Posterior cingulate gyrus (tissue), 11 donors: ENCODE measurements around the gene BLOC1S3.

Experiments used
- DNase-seq, 10 donors: peaks; one replicate each; pipeline versions ENCODE4 v3.0.0 to v3.0.0-alpha.2; 2020 to 2021; ENCODE audit warnings: mixed read lengths in 3 of 10
- intact Hi-C: fragments of 100-400 bp; cut with DNase I; formaldehyde crosslinking; loops from one replicate; pipeline ENCODE4 v1.15.1; 2023

The BLOC1S3 gene

GRCh38 chr19:45159971-45160324 is 18.6 kb upstream of the BLOC1S3 start:
- no peak for DNase-seq
- intact Hi-C loops = no loop called here

GRCh38 chr19:45160870-45161737 is 17.5 kb upstream of the BLOC1S3 start, which contains the start of gene NKPD1:
Gene NKPD1, minus strand, starts transcription at chr19:45160982. Its CDS starts 832 bp downstream, at chr19:45160150.
- DNase-seq = no peak
- intact Hi-C loops = no loop called here

DNA sequence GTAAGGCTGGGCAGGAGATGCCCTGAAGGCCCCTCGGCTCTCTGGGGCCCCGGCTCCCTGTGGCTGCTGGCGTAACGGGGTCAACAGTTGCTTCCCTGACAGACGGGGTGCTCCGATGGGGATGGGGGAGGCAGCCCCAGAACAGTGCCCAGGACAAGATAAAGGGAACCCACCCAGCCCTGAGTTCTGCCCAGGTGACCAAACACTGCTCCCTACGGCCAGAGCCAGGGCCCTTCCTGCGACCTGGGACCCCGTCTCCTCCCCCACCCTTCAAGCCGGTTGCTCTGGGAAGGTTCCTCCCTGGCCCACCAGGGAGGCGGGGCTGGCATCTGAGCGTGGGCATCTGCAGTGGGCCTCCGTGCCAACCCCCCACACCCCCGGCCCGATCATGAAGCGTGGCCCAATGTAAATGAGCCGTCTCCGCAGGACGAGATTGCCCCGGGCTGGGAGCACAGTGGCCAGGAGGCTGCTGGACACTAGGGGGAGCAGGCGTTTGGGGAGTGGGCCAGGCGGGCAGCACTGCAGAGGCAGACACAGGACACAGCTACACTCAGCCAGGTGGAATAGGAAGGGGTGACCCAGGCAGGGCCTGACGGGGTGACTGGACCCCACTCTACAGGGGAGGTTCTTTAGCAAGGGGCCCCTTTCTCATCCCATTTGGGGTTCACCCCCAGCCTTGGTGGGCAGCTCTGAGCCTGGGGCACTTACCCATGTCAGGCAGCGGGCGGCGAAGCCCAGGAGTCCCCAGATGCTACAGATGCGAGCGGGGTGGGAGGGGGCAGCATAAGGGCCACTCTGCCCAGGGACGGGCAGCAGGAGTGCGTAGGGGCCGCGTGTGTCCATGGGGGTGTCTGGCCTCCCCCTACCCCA is 16.6 kb upstream of the BLOC1S3 start:
- DNase-seq = peak in 1 of 10 donors; percentile 23
- intact Hi-C loops = no loop called here

- intact Hi-C loops = no loop called here
- no peak for DNase-seq
These were observed 15.9 kb upstream of the BLOC1S3 start for GRCh38 chr19:45162608-45163143.

GRCh38 chr19:45163156-45163555 is 15.4 kb upstream of the BLOC1S3 start:
- intact Hi-C loops = no loop called here
- DNase-seq = no peak

GRCh38 chr19:45163751-45164460 is 14.7 kb upstream of the BLOC1S3 start:
- intact Hi-C loops = no loop called here
- no peak for DNase-seq

DNA sequence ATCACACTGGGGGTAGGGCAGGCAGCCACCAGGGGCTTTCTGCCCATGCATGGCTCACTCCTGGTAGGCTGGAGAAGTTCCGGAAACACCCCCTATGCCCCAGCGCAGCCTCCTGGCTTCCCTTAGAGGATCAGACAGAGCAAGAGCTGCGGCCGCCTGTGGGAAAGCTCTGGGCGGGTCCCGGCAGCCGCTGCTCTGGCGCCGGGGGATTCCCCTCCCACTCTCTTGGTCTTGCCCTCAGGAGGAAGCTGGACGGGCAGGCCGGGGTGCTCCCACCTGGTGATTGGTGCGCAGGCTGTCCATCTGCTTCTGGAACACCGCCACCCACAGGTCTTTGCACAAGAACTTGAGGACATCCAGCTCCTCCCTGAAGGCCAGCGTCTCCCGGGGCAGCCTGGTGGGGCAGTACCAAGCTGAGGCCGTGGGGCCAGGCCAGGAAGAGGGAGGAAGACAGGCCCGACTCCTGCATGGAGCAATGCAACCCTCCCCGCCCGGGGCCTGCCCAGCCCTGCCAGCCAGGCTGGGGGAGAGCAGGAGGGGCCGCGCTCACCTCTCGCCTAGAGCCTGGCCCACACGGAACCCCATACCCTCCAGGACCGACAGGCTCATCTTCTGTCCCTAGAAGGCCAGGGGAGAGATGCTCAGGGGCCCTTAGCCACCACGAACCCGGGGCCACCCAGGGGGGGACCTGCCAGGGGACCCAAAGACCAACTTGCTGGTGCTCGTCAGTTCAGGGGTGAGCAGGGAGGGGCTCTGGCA is 13.8 kb upstream of the BLOC1S3 start:
- intact Hi-C loops = no loop called here

GRCh38 chr19:45166723-45167252 is 11.8 kb upstream of the BLOC1S3 start:
- DNase-seq = no peak
- intact Hi-C loops = no loop called here

More for the DNA sequence above, 13.8 kb upstream of the BLOC1S3 start:
- DNase-seq = no peak

DNA sequence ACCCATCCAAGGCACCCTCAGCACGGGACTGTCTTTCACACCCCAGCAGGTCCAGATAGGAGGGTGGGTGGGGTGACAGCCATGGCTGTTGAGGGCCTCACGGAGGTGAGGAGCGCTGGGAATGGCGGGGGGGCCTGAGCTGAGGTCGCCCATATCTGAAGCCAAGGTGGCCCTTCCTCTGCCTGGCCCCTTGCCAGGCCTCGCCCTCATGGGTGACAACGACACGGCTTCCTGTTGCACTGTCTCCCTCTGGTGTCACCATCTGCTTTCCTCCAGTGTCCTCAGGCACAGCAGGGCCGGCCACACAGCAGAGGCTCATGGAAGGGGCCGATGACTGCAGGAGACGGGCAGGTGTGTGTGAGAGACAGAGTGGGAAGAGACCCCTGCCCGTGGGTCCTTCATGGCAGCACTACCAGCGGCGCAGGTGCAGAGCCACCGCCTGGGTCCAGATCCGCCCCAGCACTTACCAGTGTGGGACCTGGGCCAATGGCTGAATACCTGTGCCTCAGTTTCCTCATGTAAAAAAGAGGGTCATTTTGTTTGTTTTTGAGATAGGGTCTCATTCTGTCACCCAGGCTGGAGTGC is 9.7 kb upstream of the BLOC1S3 start:
- intact Hi-C loops = no loop called here
- no peak for DNase-seq

GRCh38 chr19:45169602-45170001 is 9.0 kb upstream of the BLOC1S3 start:
- intact Hi-C loops = no loop called here
- no peak for DNase-seq

DNA sequence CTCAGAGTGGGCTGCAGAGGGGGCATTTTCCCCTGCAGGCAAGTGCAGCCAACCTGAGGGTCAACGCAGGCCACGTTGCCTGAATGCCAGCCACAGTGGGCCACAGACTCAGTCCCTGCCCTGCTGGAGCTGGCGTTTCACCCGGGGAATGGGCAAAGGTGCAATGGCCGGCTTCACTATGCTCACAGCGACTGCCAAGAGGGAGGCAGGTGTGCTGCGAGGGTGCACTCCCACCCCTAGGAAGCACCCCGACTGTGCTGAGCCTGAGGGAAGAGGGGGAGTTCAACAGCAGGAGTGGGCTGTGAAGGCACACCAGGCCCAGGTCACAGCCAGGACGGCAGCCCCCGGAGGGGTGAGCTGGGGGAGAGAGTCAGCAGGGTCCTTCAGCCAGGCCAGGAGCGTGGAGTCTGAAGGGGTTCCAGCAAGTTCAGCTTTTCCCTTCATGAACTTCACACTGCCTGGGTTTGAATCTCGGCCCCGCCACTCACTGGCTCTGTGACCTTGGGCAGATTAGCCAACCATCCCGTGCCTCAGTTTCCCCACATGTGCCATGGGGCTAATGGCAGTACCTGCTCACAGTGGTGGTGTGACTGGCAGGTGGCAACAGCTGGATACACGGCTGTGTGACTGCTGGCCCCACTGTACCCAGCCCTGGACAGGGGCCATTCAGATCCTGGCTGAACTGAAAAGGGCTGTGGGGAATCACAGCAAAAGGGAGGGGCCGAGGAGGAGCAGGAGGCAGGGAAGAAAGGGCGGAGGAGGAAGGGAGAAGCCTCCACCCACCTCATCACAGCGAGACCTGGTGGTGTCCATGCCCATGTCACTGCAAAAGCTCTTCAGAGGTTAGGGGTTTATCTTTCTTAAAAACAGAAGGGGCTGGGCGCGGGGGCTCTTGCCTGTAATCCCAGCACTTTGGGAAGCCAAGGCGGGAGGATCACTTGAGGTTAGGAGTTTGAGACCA is 8.2 kb upstream of the BLOC1S3 start:
- intact Hi-C loops = no loop called here
- no peak for DNase-seq

- DNase-seq = no peak
- intact Hi-C loops = no loop called here
These were observed 7.4 kb upstream of the BLOC1S3 start for GRCh38 chr19:45171211-45171623.

GRCh38 chr19:45172173-45172572 is 6.4 kb upstream of the BLOC1S3 start:
- no peak for DNase-seq
- intact Hi-C loops = no loop called here

DNA sequence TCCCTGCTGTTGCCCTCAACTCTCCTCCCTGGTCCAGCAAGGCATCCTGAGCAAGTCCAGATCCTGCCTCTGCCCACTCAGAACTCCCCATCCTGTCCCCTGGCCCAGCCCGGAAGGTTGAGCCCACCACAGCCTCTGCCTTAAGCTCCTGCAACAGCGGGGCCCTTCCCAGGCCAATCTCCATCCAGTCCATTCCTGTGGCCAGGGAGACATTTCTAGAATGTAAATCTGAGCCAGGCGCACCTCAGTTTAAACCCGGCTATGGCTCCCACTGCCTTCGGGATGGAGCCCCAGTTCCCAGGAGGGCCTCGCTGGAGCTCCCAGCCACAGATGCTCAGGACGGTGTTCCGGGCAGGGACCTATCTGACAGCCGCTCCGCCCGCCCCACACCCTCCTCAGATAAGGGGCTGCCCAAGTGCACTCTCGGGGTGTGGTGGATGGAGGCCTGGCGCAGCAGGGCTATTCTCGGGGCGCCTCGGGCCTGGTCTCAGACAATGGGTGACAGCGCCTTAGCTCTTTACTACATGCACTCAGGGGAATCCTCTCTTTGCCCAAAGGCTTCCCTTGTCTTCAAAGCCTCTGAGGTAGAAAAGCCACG is 5.9 kb upstream of the BLOC1S3 start:
- intact Hi-C loops = no loop called here
- no peak for DNase-seq

DNA sequence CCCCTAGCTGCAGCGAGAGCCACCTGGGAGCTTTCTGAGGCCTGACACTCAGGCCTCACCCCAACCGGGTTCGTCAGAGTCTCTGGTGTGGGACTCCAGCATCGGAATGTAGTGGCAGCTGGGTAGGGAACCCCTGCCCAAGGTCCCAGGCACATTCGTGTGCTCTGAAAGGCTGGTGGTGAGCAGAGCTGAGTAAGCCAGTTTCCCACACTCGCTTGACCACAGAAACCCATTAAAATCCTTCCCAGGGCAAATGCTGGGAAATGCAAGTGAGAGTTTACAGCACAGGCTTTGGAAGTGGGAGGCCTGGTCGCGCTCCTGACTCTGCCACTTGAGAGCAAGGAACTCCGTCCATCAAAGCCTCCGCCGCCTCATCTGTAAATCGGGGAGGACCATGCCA is 4.8 kb upstream of the BLOC1S3 start:
- no peak for DNase-seq
- intact Hi-C loops = no loop called here

DNA sequence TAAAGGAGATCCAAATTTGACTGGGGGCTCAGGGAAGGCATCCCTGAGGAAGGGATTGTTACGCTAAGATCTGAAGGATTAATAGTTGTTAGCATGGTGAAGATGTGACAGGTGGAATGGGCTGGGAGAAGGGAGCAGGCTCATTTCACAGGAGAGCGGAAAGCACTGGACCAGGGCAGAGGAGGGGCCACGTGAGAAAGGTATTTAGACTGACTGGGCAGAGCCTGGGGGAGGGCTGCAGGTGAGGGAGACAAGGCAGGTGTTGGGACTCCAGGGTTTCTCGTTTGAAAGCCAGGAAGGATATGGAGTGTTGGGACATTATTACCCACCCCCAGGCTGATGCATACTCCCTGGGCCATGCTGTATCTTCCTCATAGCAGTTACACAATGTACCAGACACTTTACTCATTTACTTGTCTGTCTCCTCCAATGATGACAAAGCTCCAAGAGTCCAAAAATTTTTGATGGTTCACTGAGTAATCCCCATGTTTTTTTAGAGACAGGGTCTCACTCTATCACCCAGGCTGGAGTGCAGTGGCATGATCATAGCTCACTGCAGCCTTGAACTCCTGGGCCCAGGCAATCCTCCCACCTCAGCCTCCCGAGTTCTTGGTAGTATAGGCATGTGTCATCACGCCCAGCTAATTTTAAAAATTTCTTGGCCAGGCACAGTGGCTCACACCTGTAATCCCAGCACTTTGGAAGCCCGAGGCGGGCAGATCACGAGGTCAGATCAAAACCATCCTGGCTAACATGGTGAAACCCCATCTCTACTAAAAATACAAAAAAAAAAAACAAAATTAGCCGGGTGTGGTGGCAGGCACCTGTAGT is 2.9 kb upstream of the BLOC1S3 start:
- DNase-seq = no peak
- intact Hi-C loops = no loop called here

DNA sequence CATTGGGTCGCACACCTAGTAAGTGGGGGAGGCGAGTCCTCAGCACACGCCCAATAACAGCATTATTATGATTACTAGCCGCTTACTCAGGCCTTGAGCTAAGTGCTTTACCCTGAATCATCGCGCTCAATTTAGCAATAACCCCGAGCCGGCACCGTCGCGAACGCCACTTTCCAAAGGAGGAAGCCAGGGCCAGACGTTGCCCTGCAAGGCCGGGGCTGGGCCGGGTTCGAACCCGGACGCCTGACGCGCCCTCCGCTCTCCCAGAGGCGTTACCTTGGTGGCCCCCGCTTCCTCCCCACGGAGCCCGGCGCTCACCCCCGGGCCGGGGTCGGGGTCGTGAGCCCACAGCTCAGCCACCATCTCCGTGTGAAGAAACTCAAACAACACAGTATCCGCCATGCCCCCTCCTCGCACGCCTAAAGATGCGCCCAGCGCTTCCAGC is 745 bp upstream of the BLOC1S3 start, which contains the start of gene TRAPPC6A:
TSS of gene TRAPPC6A (minus strand) at position 421 of the 445 bp plus-strand sequence. CDS start at position 402, 19 bp downstream.
- DNase-seq = no peak

More for the DNA sequence above, 745 bp upstream of the BLOC1S3 start, which contains the start of gene TRAPPC6A:
- intact Hi-C loops = loop anchor here (1.0 kb wide), 1 partner anchor 87 kb away; no protein-coding TSS in a partner anchor
